H54 (cell line): ENCODE data around the gene PLA2G5.

Experiments
- DNase-seq: peaks from one replicate; pipeline ENCODE4 v3.0.0; 2011; ENCODE audit warnings: low spot score, mixed read lengths; ENCODE audit not compliant: insufficient read length
- FAIRE-seq: peaks from 3 replicates; lab custom pipeline; 2011; peaks lifted over from hg19 to GRCh38; lab: Jason Lieb, UNC
- POLR2A ChIP-seq: IDR thresholded peaks from 2 replicates; pipeline ENCODE4 v1.6.1; 2011; ENCODE audit warnings: low read depth, mild to moderate bottlenecking, low read length

Gene PLA2G5

DNA sequence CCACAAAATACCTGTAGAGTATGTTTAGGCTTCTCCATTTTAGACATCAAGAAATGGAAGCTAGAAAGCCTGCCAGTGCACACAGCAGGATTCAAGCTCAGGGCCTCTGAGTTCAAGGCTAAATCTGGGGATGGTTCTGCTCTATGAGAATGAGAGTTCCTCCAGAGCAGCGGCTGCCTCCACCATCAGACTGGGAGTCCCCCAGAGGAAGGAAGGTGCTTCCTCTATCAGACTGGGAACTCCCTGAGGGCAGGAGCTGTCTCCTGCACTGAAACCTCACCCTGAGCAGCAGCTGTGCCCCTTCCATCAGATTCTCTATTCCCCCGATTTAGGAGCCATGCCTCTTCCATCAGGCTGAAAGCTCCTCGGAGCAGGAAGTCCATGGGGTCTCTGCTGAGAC lies 20.1 kb downstream of the PLA2G5 start:
- FAIRE-seq (no peak), DNase-seq (no peak)
- TF ChIP-seq POLR2A, result no peak

DNA sequence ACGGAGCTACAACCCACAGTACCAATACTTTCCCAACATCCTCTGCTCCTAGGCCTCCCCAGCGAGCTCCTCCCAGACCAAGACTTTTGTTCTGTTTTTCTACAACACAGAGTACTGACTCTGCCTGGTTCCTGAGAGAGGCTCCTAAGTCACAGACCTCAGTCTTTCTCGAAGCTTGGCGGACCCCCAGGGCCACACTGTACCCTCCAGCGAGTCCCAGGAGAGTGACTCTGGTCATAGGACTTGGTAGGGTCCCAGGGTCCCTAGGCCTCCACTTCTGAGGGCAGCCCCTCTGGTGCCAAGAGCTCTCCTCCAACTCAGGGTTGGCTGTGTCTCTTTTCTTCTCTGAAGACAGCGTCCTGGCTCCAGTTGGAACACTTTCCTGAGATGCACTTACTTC lies 20.6 kb downstream of the PLA2G5 start:
- FAIRE-seq, result no peak
- TF ChIP-seq POLR2A, result no peak
- DNase-seq, result no peak

DNA sequence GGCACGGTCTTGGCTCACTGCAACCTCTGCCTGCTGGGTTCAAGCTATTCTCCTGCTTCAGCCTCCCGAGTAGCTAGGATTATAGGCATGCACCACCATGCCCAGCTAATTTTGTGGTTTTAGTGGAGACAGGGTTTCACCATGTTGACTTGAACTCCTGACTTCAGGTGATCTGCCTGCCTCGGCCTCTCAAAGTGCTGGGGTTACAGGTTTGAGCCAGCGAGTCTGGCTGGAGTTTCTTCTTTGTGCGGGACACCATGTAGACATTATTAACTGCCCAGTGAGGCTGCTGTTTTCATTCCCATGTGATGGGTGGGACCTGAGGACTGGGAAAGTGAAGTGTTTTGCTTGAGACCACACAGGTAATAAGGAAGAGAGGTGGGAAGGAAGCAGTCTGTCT lies 23.3 kb downstream of the PLA2G5 start:
- no peak for FAIRE-seq
- no peak for DNase-seq
- TF ChIP-seq POLR2A, result no peak

DNA sequence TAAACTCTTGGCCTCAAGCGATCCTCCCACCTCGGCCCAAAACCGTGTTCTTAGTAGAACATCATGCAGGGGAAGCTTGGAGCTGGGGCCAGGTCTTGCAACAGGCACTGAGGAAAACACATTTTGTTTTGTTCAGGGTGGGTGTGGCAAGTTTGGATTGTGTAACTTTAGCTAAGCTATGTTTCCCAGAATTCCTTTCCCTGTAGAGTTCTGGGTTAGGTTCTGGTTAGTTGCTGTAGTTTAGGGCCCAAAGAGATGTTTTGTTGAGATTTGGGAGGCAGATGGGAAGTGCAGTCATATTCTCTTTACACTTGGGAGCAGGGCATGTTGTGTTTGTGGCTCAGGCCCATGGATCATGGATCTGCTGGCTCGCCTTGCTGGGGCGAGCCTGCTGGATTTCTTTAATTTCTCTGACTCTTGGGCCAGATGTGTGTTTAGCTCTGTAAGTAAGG lies 24.0 kb downstream of the PLA2G5 start:
- no peak for FAIRE-seq
- TF ChIP-seq POLR2A, result no peak
- no peak for DNase-seq

DNA sequence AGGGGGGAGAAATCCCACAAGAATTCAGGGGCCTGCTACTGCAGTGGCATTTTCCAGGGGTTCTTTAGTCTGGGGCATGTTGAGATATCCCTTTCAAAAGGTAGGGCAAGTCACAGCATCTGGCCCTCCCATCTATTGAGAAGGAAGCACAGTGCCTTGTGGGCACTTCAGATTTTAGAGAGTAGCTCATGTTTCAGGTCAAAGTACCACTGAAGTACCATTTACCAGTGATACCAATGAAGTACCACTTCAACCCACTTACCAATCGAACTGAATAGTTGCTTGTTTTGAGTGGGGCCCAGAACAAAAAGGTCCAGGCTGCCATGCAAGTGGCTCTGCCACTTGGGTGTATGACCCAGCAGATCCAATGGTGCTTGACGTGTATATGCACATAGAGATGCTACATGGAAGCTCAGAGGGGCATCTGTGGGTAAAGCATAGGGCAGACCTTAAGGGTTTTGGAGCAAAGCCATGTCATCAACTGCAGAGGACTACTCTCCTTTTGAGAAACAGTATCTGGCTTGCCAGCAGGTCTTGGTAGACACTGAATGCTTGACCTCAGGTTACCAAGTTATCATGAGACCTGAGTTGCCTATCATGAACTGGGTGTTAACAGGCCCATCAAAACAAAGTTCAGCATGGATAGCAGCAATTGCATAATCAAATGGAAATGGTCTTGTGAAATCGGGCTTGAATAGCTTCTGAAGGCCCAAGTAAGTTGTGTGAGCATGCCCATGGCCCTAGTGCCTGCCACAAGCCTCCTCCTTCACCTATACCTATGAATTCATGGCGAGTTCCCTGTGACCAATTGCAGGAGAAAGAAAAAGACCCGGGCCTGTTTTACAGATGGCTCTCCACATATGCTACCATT lies 25.8 kb downstream of the PLA2G5 start:
- no peak for TF ChIP-seq POLR2A
- FAIRE-seq (no peak), DNase-seq (no peak)

DNA sequence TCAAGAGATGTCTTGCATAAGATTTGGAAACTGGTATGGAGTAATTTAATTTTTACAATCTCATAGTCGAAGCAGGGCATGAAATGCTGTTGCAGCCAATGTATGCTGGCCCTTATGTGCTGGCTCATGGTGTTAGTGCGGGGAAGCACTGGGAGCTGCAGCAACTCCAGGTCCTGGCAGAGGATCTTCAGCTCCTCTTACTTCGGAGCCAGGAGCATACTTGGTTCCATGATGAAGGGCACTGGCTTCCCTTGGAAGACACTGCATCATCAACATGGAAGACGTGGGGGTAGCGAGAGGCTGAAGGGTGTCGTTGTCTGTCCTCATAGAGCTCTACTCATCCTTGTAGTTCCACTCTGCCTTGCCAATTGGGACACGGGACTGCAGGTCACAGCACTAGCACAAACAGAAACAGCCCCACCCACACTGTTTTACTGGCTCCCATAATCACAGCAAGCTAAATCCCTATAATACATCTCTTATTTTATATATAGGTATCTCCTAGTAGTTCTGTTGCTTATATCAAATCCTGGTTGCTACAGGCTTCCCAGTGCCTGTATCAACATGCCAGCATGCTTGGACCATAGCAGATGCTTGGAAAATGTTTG lies 26.9 kb downstream of the PLA2G5 start:
- no peak for TF ChIP-seq POLR2A
- FAIRE-seq (no peak), DNase-seq (no peak)

DNA sequence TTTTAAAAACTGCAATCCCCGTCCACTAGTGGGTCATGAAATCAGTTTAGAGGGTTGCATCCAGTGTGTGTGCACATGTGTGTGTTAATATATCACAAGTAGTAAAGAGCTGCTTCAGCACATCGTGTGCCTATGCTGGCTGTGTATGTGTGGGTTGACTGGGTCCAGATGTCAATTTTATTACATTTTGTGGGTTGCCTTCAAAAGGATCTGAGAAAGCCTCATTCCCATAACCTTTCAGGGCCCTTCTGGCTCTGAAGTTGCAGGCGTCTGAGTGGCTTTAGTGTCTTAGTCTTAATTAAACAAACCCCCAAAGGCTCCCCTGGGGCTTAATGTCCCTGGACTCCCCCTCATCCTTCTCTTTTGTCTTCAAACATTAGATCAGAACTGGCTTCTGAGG lies 29.5 kb downstream of the PLA2G5 start:
- no peak for TF ChIP-seq POLR2A
- DNase-seq (no peak), FAIRE-seq (no peak)

DNA sequence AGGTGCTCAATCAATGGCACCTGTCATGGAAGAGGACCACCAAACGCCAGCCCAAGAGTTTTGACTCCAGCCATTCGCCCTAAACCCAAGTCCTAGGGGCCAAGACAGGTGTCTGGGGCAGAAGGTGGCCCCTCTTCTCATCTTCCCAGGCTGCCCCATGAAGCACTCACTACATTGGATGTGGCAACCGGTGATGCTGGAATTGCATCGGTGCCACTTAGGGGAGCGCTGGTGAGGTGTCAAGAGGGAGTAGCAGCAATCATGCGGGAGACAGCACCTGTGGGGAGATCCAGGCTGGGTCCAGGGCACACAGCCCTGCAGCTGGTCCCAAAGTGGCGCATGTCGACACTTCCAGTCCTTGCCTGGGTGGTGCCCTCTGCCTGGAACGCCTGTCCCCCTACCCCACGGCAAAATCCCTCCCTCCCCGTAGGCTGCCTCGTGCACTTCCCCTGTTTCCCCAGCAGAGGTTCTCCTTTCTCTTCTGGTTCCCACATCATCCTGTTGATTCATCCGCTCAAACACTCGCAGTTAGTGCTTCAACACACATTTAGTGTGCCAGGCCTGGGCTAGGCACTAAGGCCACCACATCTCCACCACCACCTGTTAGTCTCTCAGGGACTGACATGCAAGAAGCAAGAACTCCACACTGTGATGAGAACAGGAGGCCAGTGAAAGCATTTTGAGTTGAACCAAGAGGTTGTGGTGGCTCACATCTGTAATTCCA lies 30.8 kb downstream of the PLA2G5 start:
- DNase-seq (peak; percentile 53), FAIRE-seq (no peak)
- no peak for TF ChIP-seq POLR2A

DNA sequence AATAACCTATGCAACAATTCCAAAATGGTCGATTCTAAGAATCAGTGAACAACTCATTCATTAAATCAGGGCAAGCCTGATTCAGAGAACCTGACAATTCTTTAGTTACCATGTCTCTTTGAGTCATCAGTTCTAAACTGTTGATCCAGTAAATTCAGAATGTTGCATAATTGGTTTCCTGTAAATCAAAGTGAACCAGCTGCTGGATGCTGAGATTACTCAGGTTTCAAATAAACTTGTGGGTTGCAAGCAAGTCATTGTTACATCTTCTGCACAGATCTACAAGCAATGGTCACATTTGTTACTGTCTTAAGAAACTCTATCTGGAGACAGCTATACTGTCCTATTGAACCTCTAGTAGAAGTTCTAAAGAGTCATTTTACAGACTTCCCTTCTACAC lies 32.9 kb downstream of the PLA2G5 start:
- TF ChIP-seq POLR2A, result no peak
- FAIRE-seq (no peak), DNase-seq (no peak)

DNA sequence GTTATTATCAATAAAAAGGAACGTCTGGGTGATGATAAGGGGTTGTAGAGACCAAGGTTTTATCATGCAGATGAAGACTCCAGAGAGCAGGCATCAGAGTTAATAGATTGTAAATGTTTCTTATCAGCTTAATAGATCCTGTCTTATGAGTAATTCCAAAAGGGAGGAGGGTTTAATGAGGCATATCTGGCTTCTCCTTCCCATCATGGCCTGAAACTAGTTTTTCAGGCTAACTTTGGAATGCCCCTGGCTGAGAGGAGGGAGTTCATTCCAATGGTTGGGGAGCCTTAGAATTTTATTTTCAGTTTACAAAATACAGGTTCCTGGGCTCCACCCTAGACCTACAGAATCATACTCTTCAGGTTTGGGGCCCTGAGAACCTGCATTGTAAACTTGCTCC lies 35.9 kb downstream of the PLA2G5 start:
- DNase-seq (no peak), FAIRE-seq (no peak)
- TF ChIP-seq POLR2A, result no peak

DNA sequence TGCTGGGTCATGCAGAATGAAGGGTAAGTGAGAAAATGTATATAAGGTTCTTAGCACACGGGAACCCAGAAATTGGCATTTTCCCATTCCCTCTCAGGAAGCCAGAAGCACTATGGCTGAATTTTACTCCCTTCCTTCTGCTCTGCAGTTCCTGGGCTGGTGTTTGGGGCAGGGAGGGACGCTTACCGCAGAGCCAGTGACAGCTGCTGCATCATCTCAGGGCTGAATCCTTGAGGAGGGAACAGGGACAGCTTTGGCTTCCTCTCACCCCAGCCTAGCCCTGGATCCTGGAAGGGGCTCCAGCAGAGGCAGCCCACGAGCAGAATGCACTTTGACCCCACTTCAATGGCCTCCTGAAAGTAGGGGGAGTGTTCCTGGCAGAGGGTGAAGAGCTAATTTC lies 37.4 kb downstream of the PLA2G5 start:
- no peak for DNase-seq
- no peak for TF ChIP-seq POLR2A
- FAIRE-seq, result no peak

DNA sequence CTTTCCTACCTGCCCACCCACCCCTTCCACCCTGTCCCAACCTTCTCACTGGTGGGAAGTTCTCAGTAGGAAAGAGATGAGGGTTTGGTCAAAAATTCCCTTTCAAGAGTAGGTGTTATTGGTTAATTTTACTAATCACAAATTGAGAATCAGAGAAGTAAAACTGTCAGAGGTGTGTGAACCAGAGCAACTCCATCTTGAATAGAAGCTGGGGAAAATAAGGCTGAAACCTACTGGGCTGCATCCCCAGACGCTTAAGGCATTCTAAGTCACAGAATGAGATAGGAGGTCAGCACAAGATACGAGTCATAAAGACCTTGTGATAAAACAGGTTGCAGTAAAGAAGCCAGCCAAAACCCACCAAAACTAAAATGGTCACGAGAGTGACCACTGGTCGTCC lies 37.8 kb downstream of the PLA2G5 start:
- DNase-seq (no peak), FAIRE-seq (no peak)
- TF ChIP-seq POLR2A, result no peak

DNA sequence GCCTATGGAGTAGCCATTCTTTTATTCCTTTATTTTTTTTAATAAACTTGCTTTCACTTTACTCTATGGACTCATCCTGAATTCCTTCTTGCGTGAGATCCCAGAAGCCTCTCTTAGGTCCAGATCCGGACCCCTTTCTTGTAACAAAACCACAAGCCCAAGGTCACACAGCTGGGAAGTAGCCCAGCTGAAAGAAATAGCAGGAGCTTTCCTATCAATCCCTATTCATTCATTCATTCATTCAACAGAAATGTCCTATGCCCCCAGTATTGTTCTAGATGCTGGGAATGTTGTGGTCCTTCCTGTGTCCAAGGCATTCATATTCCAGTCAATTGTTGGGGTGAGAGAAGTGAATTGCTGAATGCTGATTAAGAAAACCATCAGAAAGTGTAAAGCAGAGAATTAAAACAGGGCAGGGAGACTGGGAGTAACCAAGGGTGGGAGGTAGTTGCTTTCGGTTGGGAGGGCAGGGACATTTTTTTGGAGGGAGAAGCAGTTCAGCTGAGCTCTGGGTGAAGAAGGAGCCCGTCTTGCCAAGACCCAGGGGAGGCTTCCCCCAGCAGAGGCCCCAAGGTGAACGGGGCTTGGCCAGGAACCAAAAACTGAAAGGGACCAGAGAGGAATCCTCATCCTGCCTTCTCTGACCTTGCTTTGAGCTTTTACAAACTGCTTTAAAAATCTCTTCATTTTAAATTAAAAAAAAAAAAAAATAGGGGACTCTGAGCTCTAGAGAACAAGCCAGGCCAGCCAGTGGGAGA lies 38.6 kb downstream of the PLA2G5 start:
- DNase-seq (no peak), FAIRE-seq (no peak)
- no peak for TF ChIP-seq POLR2A
